Islet of Langerhans (tissue), 1 donor: ENCODE results near the gene NLRP4.

ENCODE experiments used
- FAIRE-seq: peaks from one replicate; lab custom pipeline; 2011; peaks lifted over from hg19 to GRCh38; lab: Jason Lieb, UNC

Gene NLRP4, protein sequence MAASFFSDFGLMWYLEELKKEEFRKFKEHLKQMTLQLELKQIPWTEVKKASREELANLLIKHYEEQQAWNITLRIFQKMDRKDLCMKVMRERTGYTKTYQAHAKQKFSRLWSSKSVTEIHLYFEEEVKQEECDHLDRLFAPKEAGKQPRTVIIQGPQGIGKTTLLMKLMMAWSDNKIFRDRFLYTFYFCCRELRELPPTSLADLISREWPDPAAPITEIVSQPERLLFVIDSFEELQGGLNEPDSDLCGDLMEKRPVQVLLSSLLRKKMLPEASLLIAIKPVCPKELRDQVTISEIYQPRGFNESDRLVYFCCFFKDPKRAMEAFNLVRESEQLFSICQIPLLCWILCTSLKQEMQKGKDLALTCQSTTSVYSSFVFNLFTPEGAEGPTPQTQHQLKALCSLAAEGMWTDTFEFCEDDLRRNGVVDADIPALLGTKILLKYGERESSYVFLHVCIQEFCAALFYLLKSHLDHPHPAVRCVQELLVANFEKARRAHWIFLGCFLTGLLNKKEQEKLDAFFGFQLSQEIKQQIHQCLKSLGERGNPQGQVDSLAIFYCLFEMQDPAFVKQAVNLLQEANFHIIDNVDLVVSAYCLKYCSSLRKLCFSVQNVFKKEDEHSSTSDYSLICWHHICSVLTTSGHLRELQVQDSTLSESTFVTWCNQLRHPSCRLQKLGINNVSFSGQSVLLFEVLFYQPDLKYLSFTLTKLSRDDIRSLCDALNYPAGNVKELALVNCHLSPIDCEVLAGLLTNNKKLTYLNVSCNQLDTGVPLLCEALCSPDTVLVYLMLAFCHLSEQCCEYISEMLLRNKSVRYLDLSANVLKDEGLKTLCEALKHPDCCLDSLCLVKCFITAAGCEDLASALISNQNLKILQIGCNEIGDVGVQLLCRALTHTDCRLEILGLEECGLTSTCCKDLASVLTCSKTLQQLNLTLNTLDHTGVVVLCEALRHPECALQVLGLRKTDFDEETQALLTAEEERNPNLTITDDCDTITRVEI

DNA sequence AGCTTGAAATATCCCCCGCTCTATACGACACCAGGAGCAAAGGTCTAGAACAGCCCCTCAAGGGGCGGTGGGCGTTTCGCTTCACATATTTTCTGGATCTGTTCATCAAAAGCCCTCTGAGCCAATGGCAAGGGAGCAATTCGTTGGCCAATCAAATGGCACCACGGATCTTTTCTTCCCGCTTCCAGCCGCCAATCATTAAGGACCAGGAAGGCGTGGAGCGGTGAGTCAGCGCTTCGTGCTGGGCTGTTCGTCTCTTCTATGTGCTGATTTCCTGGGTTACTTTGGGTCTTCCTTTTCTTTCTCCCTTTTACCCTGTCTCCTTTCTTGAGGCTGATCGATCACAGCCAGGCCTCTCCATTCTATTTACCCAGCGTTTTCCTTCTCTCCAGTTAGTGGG is at the start of gene NLRP4:
TSS of gene NLRP4 (plus strand) at position 201 of the 400 bp plus-strand sequence. CDS start 15,541 bp downstream, outside the sequence.
- FAIRE-seq = no peak

DNA sequence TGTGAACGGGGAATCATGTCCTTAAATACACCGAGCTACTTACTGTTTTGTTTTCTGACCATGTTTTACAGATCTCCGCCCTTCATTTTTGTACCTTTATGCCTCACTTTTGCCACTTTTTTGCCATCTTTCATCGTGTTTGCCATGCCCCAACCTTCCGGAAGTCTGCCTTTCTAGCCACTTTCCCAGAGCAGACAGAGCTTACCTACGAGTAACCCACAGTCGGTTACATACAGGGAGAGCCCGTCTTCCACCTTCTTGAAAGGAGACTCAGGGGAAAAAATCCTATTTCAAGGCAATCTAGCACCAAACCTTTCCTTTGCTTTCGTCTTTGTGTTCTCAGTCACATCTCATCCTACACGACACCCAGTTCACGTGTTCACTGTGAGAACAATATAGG is 41.3 kb upstream of the NLRP4 start:
- no peak for FAIRE-seq

DNA sequence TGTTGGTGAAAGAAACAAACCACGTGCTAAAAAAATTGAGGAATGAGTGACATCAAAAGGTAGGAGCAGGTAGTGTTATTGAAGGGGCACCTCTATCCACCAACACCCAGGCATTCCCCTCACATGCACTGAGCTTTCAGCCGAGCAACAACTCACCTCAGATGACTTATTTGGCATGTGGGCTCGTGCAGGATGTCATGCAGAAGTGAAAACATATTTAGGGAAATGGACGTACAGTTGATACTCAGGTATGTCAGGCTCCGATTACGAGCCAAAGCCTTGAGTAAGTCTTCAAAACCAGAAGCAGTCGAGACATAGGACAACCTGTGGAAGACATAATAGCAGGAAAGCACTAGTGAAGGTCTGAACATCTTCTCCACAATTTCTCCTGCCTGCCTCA is 34.9 kb upstream of the NLRP4 start:
- FAIRE-seq = no peak

DNA sequence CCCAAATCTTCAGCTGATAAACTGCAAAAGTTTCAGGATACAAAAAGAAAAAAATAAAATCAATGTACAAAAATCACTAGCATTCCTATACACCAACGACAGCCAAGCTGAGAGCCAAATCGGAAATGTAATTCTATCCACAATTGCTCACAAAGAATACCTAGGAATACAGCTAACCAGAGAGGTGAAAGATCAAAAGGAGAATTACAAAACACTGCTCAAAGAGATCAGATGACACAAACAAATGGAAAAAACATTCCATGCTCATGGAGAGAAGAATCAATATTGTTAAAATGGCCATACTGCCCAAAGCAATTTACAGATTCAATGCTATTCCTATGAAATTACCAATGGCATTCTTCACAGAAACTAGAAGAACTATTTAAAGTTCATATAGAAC is 34.1 kb upstream of the NLRP4 start:
- FAIRE-seq = no peak

DNA sequence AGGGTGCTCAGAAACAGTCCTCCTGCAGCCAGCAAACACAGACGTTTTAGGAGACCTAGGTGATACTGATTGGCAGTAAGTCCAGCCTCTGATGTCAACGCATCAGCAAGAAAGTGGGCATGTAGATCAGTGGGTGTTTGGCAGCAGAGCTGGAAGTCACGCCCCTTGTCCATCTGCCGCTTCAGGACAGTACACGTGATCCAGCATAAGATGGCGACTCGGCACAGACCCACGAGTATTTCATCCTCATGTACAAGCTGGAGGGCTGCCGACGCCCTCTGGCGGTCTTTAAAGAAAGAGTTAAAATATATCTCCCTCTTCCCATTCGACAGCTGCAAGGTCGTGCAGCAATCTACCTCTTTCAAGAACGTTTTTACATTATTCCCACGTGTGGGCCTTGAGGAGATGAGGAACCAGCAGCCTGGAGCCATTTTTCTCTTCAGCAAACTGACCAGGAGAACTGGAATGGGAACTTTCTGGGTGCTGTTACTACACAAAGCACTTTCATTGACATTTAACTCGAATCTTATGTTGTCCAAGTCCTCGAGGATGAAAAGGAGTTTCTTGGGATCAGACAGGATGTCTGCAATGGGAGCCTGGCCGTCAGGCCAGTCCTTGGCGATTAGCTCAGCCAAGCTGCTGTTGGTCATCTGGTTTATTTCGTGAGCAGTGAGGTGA is 26.8 kb upstream of the NLRP4 start:
- FAIRE-seq = no peak

DNA sequence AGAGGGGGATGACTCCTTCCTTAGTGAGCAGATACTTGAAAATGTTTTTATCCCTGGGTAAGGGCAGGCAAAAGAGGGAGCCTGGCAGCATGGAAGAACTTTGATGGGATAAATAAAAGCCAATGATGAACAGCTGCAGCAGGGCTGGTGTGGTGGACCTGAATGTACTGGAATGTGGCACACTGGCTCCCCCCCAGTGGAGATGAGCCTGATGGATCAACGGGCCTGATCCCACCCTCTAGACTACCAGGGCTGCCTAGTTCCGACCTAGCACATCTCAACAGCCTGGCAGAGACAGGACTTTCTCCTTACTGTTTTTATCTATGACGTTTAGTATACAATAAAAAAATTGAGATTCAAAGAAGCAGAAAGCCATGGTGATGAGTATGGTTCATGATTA is 25.0 kb upstream of the NLRP4 start:
- FAIRE-seq = no peak

DNA sequence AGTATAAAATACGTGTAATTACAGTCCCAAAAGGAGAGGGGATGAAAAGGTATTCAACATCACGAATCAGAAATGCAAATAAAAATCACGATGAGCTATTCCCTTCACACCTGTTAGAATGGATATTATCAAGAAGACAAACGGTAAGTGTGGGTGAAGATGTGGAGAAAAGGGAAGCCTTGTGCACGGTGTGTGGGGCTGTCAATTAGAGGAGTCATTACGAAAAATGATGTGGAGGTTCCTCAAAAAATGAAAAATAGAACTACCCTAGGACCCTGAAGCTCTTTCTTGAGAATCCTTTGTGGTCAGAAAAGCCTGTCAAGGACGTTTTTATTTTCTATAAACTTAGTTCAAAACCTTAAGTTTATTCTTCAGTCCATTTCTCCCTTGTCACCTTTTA is 23.9 kb upstream of the NLRP4 start:
- no peak for FAIRE-seq

DNA sequence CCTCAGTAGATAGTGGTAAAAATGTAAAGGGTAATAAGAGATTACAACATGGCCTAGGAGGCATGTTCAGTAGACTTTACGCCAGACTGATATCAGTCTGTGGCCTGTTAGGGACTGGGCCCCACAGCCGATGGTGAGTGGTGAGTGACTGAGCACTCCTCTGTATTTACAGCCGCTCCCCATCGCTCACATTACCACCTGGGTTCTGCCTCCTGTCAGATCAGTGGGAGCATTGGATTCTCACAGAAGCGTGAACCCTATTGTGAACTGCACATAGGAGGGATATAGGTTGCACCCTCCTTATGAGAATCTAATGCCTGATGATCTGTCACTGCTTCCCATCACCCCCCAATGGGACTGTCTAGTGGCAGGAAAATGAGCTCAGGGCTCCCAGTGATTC is 22.4 kb upstream of the NLRP4 start:
- no peak for FAIRE-seq

DNA sequence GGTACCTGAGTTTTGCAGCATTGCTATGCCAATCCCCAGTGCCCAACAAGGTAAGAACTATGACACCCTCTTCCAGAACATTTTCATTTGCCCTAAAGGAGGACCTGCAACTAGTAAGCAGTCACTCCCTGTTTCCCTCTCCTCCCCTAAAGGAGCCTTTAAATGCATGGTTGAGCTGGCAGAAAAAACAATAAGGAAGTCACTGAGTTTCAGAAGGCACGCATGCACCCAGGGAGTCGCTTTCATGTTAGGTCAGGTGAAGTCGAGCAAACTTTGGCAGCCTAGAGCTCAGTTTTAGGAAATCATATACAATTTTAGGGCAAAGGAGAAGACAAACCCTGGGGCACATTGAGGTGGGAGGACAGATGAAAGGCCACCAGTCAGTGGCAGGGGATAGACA is 16.3 kb upstream of the NLRP4 start:
- no peak for FAIRE-seq

DNA sequence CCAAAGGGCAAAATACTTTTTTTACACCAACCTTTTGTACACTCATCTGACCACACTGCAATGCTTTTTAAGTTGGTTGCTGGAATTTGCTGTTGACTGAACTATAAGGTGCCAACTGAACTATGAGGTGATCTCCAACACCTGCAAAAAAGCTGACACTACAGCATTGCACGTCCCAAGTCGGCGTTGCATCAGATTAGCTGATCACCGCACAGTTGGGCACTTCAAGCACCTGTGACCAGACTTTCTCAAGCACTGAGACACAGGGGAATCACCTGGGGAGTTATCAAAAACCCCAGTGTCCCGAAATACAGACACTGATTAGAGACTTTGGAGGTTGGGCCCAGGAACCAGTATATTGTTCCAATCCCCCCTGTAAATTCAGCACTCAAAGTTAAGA is 5.7 kb upstream of the NLRP4 start:
- FAIRE-seq = no peak

DNA sequence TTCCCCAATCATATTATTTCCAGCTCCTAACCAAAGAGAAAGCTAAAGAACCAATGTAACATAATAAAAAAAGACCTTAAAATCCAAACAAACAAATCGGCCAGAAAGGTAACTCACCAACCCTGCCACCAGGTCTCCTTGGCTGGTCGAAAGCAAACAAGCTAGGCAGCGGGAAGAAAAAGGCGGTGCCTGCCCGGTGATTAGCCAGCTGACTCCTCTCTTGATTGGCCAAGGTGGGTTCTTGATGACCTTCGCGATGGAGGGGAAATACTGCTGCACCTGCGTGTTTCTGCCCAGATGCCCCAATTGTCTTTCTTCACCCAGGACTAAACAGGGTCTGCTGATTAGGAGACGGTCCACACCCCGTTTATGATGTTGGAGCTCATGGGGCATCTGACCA is 4.5 kb upstream of the NLRP4 start, which contains the start of gene NLRP11:
TSS of gene NLRP11 (minus strand) at position 154 of the 400 bp plus-strand sequence. CDS start 13,825 bp downstream, outside the sequence.
- no peak for FAIRE-seq

DNA sequence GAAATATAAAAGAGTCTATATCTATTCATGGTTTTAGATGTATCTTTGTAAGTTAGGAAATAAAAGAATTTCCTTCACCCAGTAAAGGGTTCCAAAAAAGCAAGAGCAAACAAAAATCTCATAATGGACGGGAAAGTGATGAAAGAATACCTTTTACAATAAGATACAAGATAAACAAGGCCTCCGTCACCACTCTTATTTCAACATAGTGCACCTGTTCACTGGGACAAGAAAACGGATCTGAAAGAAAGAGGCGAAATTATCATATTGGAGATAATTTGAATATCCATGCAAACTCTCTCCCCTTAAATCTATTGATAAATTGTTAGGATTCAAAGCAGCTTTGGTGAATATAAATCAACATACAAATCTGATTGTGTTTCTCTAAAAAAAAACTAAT is 3.7 kb upstream of the NLRP4 start:
- FAIRE-seq = no peak

DNA sequence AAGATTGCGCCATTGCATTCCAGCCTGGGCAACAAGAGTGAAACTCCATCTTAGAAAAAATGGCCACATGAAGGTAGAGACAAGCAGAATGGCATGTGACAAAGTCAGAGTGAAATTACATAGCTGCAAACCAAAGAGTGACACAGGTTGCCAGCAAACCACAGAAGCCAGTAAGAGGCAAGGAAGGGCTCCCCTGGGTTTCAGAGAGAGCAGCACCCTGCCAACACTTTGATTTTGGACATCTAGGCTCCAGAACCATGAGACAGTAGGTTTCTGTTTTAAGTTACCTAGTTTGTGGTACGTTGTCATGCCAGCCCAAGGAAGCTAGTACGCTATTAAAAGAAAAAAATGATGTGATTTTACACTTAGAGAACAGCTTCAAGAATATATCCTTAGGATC is 1.9 kb downstream of the NLRP4 start:
- no peak for FAIRE-seq

DNA sequence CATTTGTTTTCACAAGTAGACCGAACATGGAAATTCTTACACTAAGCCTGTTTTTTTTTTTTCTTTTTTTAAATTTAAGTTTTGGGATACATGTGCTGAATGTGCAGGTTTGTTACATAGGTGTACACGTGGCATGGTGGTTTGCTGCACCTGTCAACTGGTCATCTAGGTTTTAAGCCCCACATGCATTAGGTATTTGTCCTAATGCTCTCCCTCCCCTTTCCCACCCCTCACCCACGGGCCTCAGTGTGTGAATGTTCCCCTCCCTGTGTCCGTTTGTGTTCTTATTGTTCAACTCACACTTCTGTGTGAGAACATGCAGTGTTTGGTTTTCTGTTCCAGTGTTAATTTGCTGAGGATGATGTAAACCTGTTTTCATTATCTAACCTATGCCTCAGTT is 2.6 kb downstream of the NLRP4 start:
- no peak for FAIRE-seq

DNA sequence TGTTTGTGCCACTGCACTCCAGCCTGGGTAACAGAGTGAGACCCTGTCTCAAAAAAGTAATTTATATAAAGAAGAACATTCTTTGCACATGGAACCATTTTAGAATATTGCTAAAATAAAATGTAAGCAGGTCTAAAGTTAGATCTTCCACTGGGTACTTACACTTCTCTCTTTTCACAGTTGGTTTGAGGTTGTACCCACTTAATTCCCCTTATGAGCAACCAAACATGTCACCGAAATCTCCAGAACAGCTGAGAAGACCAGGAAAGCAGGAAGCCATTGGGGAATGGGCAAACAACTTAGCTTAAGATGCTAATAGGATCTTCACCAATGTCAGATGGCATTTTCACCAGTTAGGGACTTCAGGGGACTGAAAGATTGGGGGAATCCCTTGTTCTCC is 18.8 kb downstream of the NLRP4 start:
- no peak for FAIRE-seq

DNA sequence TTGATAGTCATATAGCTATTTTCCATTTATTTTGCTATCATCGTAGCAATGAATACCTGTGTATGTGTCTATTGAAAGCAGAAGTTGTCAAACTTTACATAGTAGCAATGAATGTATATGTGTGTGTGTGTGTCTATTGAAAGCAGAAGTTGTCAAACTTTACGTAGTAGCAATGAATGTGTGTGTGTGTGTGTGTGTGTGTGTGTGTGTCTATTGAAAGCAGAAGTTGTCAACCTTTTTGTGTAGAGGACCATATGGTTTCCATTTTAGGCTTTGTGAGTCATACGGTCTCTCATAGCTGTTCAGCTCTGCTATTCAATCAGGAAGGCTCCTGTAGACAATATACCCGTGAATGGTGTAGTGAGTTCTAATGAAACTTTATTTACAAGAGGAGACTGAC is 20.8 kb downstream of the NLRP4 start:
- no peak for FAIRE-seq

DNA sequence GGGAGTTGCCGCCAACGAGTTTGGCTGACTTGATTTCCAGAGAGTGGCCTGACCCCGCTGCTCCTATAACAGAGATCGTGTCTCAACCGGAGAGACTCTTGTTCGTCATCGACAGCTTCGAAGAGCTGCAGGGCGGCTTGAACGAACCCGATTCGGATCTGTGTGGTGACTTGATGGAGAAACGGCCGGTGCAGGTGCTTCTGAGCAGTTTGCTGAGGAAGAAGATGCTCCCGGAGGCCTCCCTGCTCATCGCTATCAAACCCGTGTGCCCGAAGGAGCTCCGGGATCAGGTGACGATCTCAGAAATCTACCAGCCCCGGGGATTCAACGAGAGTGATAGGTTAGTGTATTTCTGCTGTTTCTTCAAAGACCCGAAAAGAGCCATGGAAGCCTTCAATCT is 21.6 kb downstream of the NLRP4 start:
- FAIRE-seq = no peak

DNA sequence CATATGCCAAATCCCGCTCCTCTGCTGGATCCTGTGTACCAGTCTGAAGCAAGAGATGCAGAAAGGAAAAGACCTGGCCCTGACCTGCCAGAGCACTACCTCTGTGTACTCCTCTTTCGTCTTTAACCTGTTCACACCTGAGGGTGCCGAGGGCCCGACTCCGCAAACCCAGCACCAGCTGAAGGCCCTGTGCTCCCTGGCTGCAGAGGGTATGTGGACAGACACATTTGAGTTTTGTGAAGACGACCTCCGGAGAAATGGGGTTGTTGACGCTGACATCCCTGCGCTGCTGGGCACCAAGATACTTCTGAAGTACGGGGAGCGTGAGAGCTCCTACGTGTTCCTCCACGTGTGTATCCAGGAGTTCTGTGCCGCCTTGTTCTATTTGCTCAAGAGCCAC is 22.1 kb downstream of the NLRP4 start:
- no peak for FAIRE-seq

DNA sequence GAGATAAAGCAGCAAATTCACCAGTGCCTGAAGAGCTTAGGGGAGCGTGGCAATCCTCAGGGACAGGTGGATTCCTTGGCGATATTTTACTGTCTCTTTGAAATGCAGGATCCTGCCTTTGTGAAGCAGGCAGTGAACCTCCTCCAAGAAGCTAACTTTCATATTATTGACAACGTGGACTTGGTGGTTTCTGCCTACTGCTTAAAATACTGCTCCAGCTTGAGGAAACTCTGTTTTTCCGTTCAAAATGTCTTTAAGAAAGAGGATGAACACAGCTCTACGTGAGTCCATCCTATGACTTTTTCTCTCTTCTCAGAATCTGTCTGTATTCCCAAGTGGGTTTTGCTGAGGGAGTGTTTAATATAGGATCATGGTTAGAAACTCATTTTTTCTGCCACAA is 22.6 kb downstream of the NLRP4 start:
- no peak for FAIRE-seq

DNA sequence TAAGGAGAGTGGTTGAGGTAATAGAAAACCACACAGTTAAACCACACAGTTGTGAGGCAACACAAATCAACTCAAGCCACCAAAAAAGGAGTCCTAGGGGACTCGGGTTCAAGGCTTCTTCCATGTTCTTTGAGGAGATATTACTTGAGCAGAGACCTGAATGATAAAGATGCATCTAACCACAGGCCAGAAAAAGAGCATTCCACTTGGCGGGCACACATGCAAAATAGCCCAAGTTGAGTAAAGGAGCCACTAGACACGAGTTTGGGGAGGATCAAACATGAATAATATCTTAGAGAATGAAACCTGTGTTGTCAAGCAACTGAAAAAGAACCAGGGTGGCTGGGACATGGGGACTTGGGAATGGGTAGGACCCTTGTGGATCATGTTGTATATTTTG is 30.2 kb downstream of the NLRP4 start:
- no peak for FAIRE-seq

DNA sequence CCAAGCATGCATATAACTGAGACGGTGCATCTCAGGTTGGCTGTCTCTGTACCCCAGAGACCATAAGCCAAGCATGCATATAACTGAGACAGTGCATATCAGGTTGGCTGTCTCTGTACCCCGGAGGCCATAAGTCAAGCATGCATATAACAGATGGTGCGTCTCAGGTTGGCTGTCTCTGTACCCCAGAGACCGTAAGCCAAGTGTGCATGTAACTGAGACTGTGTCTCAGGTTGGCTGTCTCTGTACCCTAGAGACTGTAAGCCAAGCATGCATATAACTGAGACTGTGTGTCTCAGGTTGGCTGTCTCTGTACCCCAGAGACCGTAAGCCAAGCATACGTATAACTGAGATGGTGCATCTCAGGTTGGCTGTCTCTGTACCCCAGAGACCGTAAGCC is 30.8 kb downstream of the NLRP4 start:
- no peak for FAIRE-seq

DNA sequence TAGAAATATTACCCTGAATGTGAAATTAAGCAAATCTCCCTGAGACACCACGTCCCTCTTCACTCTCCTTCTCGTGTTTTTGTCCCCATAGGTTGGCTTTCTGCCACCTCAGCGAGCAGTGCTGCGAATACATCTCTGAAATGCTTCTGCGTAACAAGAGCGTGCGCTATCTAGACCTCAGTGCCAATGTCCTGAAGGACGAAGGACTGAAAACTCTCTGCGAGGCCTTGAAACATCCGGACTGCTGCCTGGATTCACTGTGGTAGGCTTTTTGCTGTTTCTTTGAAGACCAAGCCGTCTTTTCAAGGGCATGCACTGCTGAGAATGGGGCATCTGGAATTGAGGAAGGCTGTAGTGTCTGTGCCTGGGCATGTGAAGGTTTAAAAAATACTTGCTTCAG is 34.4 kb downstream of the NLRP4 start:
- FAIRE-seq = no peak

DNA sequence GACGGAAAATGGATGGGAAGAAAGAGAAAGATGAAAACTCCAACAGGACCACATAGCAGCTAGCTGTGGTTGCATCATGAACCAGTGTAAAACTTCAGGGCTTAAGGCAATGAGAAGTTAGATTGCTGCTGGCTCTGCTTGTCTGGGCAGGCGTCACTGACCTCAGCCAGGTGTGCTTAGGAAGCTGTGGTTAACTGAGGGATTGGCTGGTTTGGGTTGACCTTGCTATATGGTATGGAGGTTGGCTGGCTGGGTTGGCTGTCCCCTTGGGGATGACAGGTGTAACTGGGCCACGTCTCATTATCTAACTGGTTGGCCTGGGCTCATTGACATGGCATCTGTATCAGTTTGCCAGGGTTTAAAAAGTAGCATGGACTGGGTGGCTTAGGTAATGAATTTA is 40.9 kb downstream of the NLRP4 start:
- FAIRE-seq = no peak
